ENCODE measurements around the gene QRFP.
A peak's percentile ranks its signal among the peaks of the same experiment; 100 is the strongest.

The QRFP gene

DNA sequence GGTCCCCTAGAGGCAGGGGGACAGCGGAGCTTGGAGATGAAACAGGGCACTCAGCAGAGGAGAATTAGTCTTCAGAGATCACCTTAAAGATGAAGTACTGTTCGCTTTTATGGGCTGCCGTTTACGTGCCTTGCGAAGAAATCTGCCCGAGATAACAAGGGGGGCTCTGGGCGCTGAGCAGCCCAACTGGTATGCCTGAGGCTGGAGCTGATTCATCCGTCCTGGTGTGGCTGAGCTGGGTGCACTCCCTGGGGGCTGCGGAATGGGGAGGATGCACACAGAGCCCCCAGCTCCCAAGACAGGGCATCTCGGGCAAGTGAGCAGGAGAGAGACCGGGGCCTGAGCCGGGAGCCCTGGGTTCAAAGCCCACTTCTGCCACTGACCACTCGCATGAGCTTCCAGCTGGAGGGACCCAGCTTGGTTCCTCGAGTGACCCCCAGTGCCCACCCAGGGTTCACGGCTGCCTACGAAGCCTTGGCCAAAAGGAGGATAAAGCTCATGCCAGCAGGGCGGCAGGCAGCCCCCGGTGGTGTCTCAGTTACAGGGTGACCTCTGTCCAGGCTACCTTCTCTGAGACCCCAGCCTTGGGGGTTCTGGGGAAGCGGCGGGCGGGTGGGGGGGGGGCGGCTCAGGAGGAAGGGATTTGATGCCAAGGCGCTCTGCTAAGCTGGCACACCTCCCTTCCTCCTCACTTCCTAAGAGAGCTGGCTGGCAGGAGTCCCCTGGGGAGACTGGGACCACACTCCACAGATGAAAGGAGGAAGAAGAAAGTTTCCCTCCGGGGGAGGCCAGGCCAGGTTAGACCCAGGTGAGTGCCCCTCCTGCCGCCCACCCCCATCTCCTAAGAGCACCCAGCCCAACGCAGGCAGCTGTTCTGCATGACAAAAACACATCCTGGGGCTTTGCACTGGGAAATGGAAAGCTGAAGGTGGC lies 36.8 kb upstream of the QRFP start:
- DNase-seq: no peak

DNA sequence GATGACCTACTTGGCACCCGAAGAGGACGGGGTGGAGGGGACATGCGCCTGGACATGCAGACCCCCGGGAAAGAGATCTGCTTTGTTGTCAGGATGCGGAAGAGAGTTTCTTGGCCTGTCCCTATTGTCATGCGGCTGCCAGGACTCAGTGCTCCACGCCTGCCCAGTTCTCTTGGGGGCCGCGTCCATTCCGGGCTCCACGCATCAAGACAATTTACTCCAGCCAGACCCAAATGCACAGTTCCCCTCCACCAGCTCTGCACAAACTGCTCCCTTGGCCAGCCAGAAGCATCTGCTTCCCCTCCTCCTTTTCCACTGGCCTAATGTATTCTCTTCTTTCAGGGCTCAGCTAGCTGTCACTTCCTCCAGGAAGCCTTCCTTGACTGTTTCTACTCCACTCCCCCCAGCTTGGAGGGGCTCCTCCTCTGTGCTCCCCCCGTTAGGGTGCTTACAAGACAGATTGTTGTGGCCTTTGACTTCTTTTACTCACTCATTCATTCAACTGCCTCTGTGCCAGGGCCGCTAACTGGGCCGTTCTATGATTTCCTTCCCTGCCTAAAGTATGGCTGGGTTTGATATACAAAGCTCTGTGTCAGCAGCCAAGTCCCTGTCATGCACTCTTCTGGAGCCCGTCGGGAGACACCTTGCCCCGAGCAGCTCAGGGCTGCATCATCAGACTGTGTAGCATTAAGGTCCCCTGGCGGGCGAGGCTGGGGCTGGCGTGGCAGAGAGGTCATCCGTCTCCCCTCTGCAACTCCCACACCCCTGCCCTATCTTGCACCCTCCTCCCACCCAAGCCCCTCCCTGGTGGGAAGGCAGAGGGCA lies 35.9 kb upstream of the QRFP start:
- DNase-seq: no peak

- no peak for DNase-seq
Measured at GRCh38 chr9:130931508-130932254, 35.1 kb upstream of the QRFP start.

DNA sequence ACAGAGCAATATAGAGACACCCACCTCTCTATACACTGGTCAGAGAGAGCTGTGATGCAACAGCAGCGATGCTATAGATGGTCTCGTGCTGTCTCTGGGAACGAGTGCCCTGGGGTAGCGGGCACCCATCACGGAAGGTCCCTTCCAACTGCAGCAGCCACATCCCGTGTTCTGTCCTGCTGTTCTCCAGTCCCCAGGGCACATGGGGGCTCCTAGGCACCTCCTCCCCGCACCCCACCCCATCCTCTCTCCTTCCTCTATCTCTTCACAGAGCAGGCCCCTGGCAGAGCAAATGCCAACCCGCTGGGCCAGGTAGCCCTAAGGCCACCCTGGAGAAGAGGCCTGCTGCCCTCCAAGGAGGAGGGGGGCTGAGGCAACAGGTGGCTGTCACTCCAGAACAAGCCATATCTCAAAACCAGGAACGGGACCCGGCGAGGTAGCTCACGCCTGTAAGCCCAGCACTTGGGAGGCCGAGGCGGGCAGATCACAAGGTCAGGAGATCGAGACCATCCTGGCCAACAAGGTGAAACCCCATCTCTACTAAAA lies 34.3 kb upstream of the QRFP start:
- no peak for DNase-seq

GRCh38 chr9:130930132-130930803 lies 33.7 kb upstream of the QRFP start:
- DNase-seq: no peak

GRCh38 chr9:130929571-130930038 lies 33.0 kb upstream of the QRFP start:
- no peak for DNase-seq

DNA sequence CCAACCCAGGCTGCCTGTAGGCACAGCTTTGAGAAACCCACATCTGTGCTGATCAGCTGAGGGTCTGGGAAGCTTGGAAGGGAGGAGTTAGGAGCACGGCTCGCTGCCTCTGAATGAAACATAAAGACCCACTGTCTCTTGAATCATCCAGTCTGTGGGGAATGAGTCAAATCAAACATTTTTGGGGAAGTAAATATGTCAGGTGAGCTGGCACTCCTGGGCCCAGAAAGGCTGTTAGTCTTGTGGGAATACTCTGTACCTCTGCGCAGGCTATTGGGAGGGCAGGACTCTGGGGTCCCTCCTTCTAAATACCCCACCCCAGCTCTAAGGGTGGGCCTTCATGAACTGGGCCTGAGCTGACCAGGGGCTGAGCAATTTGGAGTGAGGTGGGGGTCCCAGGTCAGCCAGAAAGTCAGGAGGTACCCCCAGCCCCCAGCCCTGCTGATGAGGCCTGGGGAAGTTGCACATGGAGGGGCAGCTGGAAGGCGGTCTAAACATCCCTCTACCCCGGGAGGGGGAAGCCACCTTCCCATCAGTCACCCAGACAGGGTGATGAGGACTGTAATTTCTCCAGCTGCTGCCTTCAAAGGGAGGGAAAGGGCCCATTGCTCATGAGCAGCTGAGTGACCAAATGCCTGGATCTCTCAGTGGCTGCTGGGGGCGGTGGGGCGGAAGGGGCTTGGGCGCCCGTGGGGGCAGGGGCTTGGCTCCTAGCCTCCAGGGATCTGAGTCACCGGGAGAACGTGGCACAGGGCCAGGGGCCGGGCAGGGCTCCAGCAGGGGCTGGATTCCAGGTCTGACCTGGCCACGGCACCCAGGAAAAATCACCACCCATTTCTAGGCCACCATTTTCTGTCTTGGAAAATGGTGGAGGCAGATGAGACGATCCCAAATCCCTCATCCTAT lies 31.6 kb upstream of the QRFP start:
- DNase-seq: peak; percentile 38

DNA sequence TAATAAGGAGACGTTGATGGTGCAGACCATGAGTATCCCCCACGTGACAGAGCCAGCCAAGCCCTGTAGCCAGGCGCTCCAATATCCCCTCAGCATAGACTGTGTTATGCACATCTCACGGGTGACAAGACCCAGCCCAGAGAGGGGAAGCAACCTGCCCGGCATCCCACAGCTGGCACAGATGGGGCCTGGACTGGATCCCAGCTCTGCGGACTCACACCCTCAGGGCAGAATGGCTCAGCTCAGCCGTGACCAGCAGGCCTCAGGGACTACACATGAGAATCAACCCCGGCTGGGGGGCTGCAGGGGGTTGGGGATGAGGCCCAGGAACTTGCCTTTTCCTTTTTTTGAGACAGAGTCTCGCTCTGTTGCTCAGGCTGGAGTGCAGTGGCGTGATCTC lies 30.7 kb upstream of the QRFP start:
- no peak for DNase-seq

GRCh38 chr9:130925050-130925678 lies 28.6 kb upstream of the QRFP start:
- DNase-seq: no peak

- DNase-seq: no peak
Measured at GRCh38 chr9:130924448-130924788, 27.8 kb upstream of the QRFP start.

DNA sequence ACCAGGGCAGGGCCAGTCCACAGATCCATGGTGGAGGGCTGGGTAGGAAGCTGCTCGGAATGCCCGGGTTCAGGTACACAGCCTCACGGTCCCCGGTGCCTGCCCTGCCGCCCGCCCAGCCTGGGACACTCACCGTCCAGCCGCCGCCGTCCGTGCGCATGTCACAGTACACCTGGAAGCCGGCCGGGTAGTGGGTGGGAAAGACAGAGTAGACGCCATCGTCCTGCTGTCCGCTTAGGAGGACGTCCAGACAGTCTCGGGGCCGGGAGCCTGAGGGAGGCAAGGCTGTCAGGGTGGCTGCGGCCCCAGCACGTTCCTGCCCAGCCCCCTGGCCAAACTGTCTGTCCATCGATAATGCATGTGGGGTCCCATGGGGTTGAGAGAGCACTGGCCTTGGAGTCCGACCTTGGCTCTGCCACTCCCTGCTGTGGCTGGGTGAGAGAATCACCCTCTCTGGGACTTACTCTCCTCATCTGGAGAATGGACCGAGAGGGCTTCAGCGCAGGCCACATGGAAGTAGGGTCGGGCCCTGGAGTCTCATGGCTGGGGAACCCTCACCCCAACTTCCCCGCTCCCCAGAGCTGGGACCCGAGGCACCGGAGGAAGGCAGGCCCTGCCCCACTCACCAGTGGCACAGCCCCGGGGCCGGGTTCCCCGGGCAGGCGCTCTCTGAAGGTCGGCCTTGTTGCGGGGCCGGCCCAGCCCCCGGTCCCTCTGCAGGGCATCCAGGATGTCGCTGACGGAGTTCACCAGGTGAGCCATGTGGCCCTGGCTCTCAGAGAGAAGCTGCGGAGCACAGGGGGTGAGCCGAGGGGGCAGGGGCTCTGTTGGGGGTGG lies 27.2 kb upstream of the QRFP start:
- DNase-seq: no peak

DNA sequence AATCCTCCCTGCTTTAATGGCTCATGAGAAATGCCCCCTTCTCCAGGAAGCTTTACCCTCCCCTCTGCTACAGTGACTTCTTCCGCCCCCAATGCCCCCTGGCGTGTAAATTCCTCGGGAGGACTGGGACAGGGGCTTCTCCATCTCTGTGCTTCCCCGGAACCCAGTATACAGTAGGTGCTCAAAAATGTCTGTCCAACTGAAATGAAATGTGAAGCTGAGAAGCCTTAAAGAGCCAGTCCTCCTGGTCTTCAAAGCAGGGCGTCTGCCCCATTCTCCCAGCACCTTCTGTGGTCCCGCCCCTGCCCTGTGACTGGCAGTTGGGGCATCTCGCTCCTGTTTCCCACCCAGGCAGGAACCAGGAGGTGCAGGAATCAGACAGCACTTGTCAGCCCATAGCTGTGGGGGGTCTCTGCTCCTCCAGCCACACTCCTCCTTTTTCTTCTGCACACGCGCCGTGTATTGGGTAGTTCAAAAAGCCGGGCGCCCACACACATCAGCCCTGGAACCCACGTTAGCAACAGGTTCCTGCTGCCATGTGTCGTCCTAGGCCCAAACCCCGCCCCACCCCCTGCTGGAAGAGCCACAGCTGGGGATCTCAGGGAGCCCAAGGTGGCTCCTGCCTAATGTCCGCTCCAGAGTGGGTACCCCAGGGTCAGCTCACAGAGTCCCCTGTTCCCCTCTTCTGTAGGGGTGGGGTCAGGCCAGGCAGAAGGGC lies 26.4 kb upstream of the QRFP start:
- DNase-seq: no peak

DNA sequence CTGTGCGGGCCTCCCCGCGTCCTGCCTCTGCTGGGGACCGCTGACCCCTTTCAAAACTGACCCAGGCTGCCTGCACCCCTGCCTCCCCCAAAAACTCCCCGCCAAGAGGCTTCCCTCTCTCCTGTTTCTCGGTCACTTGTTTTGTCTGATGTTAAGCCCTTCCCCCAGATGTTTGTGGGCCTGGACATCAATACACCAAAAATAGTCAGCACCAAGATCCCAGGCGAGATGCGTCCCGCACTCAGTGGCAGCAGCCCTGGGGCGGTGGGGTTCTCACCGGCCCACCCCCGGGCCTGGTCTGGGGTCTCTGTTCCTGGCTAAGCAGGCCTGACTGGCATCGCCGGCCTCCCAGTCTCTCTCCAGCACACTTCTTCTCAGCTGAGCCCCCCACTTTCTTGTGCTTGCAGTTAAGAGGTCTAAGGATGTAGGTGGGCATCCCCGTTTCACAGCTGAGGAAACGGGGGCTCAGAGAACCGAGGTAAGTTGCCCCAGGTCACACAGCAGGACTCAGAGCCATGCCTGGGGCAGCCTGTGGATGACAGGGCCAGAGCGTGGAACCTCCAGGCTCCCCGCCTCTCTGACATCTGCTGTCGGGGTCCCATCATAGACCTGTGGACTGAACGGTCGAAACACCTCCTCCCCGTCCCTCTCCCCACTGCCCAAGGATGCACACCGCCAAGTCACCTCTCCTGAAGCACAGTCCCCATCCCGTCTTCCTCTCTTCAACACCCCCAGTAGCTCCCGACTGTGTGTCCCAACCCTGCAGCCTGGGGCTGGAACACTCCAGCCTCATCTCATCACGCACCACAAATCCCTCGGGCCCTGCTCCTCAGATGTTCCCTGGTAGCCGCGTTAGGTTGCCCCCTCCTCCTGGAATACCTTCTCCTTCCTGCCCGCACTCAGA lies 25.6 kb upstream of the QRFP start:
- DNase-seq: no peak

DNA sequence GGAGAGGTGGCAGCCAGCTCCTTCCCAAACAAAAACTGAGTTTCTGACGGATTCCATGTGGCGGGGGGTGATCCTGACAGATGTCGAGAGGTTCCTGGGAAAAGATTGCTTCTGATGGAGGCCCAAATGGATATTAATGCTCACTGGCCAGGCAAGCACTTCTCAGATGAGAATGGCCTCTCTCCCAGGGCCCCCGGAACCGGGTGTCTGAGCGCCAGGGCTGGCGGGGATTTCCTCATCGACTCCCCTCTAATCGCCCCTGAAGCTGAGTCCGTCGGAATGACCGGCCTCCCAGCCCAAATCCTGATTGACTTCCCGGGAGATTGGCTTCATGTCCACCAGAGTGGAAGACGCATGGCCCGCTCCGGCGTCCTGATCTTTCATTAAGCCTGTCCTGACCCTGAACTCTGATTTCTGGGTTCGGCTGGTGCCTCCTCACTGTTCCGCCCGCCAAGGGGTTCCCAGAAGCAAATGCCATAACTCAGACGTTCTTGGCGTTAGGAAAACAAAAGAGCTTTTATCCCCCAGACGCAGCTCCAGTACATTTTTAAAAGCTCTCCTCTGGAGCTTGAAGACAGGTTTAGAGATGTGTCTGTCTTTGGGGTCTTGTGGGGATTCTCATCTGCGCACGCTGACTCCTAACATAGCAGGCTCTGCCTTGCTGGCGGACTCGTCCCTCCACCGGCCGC lies 24.8 kb upstream of the QRFP start:
- no peak for DNase-seq

- no peak for DNase-seq
Measured at GRCh38 chr9:130920762-130921299, 24.2 kb upstream of the QRFP start.

DNA sequence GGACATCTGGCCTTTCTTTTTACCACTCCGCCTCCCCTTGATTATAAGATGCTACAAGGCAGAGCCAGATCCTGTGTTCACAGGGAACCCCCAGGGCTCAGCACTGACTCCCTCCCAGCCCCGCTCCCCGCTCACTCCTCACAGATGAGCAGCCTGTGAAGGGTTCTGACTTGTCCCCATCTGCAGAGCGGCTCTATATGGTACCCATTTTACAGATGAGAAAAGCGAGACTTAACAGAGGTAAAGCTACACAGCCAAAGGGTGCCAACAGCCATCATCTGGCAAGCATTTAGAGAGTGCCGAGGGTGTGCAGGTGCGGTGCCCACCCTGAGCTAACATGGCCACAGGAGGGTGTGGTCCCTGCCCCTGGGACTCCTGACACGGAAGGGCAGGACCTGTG lies 23.6 kb upstream of the QRFP start:
- no peak for DNase-seq

GRCh38 chr9:130919559-130920145 lies 23.0 kb upstream of the QRFP start:
- no peak for DNase-seq
